ENCODE results near the gene RASGRF2. TPM values are rescaled to one million over a fixed set of nuclear protein-coding genes. Genes with fewer than 3 reads are reported as not detected.

The RASGRF2 gene
- total RNA-seq, 1 experiment from 2014 or later: 19.4 TPM

- Histone ChIP-seq H3K27me3 (ENCODE audit: low read length) (no peaks in the 10 kb centered on the region), H2AFZ (ENCODE audit: low read length) (peak overlapping the region; percentile 6; the same call in 1 of the 2 replicates), H3K4me3 (ENCODE audit: low read length) (peak overlapping the region; percentile 24), H3K9ac (ENCODE audit: low read length) (peak overlapping the region; percentile 27), H3K4me2 (ENCODE audit: low read depth, low read length, poor library complexity, severe bottlenecking) (peak overlapping the region; percentile 69), H3K36me3 (ENCODE audit: insufficient read depth, low read length) (no peaks in the 10 kb centered on the region), H3K9me3 (ENCODE audit: low read length) (no peaks in the 10 kb centered on the region), H3K79me2 (ENCODE audit: low read length) (peaks cover 18% of the 10 kb centered on the region), H4K20me1 (ENCODE audit: insufficient read depth, low read depth, low read length) (no peaks in the 10 kb centered on the region), H3K27ac (ENCODE audit: low read length) (peak overlapping the region; percentile 81), H3K9me2 (replicated peaks; ENCODE audit: insufficient read depth, low read length) (no peaks in the 10 kb centered on the region), H3K4me1 (ENCODE audit: low read length) (peaks cover 85% of the 10 kb centered on the region)
- peak; percentile 78 for DNase-seq
Measured at GRCh38 chr5:80978772-80979317, 18.7 kb downstream of the RASGRF2 start.

DNA sequence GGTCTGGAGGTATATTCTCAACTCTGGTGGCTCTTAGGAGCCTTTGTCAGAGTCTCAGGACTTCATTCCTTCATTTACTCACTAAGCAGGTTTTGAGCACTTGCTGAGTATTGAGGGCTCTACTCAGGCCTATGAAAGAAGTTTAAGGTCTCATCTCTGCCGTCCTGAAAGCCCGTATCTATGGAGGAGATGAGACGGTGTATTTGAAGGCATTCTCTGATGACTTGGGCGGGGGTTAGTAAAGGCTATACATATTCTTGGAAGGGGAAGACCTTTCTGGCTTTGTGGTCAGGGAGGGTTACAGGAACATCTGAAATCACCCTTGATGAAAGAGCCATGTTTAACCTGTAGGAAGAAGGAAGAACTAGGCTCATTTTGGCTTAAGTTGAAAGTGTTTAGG lies 21.9 kb downstream of the RASGRF2 start:
- no peaks in the 10 kb centered on the region for H3K27me3 ChIP-seq (ENCODE audit: low read length)
- H3K9ac ChIP-seq (ENCODE audit: low read length): no peak overlapping the region
- H3K4me3 ChIP-seq (ENCODE audit: low read length): no peak overlapping the region
- 0 out of 2 replicates have a peak overlapping the region, but pooled peaks have one; percentile 10 for H2AFZ ChIP-seq (ENCODE audit: low read length)
- H3K27ac ChIP-seq (ENCODE audit: low read length): peak overlapping the region; percentile 38
- H4K20me1 ChIP-seq (ENCODE audit: insufficient read depth, low read depth, low read length): no peaks in the 10 kb centered on the region
- peaks cover 3% of the 10 kb centered on the region; the same call in 1 of the 2 replicates for H3K79me2 ChIP-seq (ENCODE audit: low read length)
- H3K9me3 ChIP-seq (ENCODE audit: low read length): no peaks in the 10 kb centered on the region
- H3K36me3 ChIP-seq (ENCODE audit: insufficient read depth, low read length): no peaks in the 10 kb centered on the region
- H3K4me1 ChIP-seq (ENCODE audit: low read length): peaks cover 78% of the 10 kb centered on the region
- no peak for DNase-seq
- H3K4me2 ChIP-seq (ENCODE audit: low read depth, low read length, poor library complexity, severe bottlenecking): no peak overlapping the region
- no peaks in the 10 kb centered on the region for H3K9me2 ChIP-seq (replicated peaks; ENCODE audit: insufficient read depth, low read length)

DNA sequence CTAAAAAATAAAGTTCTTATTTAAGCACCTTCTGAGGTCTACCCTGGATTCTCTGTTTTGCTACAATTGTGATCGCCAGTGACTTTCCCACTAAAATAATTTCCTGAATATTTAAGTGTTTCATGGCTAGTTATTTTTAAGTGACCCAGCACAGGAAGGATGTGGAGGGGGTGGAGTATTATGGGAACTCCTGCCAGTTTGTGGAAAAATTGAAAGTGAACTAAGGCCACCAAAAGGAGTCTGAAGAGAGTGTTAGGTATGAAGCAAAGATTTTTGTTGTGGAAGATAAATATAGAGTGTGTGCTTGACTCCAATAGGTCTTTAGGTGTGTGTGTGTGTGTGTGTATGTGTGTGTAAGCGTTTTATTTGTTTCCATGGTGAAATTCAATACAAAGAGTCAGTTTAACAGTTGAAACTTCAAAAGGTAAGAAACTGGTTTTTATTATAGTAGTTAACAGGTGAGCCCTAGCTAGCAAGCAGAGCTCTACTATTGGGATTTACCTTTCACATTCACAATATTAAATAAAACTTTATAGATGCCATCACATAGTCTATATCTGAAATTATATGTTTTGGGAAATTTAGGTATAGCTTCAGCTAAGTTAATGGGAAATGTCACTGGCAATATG lies 25.6 kb downstream of the RASGRF2 start:
- H3K36me3 ChIP-seq (ENCODE audit: insufficient read depth, low read length): no peaks in the 10 kb centered on the region
- no peak overlapping the region for H2AFZ ChIP-seq (ENCODE audit: low read length)
- H3K9ac ChIP-seq (ENCODE audit: low read length): no peak overlapping the region
- H3K4me1 ChIP-seq (ENCODE audit: low read length): peaks cover 81% of the 10 kb centered on the region
- H3K27ac ChIP-seq (ENCODE audit: low read length): peak overlapping the region; percentile 98
- no peaks in the 10 kb centered on the region for H3K27me3 ChIP-seq (ENCODE audit: low read length)
- no peak for DNase-seq
- H3K4me3 ChIP-seq (ENCODE audit: low read length): no peak overlapping the region
- no peaks in the 10 kb centered on the region for H3K9me3 ChIP-seq (ENCODE audit: low read length)
- no peak overlapping the region for H3K4me2 ChIP-seq (ENCODE audit: low read depth, low read length, poor library complexity, severe bottlenecking)
- H3K79me2 ChIP-seq (ENCODE audit: low read length): no peaks in the 10 kb centered on the region
- no peaks in the 10 kb centered on the region for H3K9me2 ChIP-seq (replicated peaks; ENCODE audit: insufficient read depth, low read length)
- H4K20me1 ChIP-seq (ENCODE audit: insufficient read depth, low read depth, low read length): no peaks in the 10 kb centered on the region

- DNase-seq: no peak
- no peaks in the 10 kb centered on the region for H3K9me3 ChIP-seq (ENCODE audit: low read length)
- peak overlapping the region; percentile 98 for H3K27ac ChIP-seq (ENCODE audit: low read length)
- H3K4me1 ChIP-seq (ENCODE audit: low read length): peaks cover 81% of the 10 kb centered on the region
- H3K9ac ChIP-seq (ENCODE audit: low read length): no peak overlapping the region
- no peak overlapping the region for H3K4me2 ChIP-seq (ENCODE audit: low read depth, low read length, poor library complexity, severe bottlenecking)
- no peaks in the 10 kb centered on the region for H4K20me1 ChIP-seq (ENCODE audit: insufficient read depth, low read depth, low read length)
- H3K36me3 ChIP-seq (ENCODE audit: insufficient read depth, low read length): no peaks in the 10 kb centered on the region
- H3K9me2 ChIP-seq (replicated peaks; ENCODE audit: insufficient read depth, low read length): no peaks in the 10 kb centered on the region
- H2AFZ ChIP-seq (ENCODE audit: low read length): no peak overlapping the region
- H3K79me2 ChIP-seq (ENCODE audit: low read length): no peaks in the 10 kb centered on the region
- H3K27me3 ChIP-seq (ENCODE audit: low read length): no peaks in the 10 kb centered on the region
- H3K4me3 ChIP-seq (ENCODE audit: low read length): no peak overlapping the region
Measured at GRCh38 chr5:80986382-80986781, 26.2 kb downstream of the RASGRF2 start.

DNA sequence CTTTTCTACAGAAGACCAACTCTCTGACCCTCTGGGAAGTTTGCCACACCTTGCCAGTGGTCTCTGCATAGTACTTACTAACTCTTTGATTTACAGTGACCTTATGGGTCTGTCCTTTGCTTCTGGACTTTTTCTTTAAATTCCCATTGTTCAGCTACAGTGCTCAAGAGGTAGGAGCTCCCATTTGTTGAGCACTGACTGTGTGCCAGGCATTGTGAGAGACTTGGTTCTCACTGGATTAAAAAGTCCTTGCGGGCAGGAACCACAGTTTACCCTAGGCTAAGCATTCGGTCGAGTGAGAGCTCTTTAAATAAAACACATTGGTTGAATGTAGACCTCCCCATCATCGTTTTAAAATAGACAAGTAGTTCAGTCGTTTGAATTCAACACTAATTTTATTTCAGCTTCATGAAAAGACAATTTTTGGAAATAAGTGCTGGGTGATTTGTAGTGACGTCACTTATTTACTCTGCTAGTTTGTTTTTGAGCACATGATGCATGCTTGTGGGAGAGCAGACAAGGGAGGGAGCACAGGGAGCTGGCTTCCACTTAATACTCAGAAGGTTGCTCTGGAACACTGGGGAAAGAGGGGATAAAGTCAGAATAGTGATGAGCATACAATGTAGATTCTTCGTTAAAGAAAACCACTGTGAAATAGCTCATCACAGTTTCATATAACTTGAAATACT lies 27.1 kb downstream of the RASGRF2 start:
- peaks cover 84% of the 10 kb centered on the region for H3K4me1 ChIP-seq (ENCODE audit: low read length)
- no peaks in the 10 kb centered on the region for H3K9me3 ChIP-seq (ENCODE audit: low read length)
- 0 out of 2 replicates have a peak, but pooled peaks cover 2% of the 10 kb centered on the region for H3K79me2 ChIP-seq (ENCODE audit: low read length)
- no peaks in the 10 kb centered on the region for H3K27me3 ChIP-seq (ENCODE audit: low read length)
- H3K4me3 ChIP-seq (ENCODE audit: low read length): no peak overlapping the region
- no peak overlapping the region for H2AFZ ChIP-seq (ENCODE audit: low read length)
- peak overlapping the region; percentile 98 for H3K27ac ChIP-seq (ENCODE audit: low read length)
- no peaks in the 10 kb centered on the region for H3K9me2 ChIP-seq (replicated peaks; ENCODE audit: insufficient read depth, low read length)
- H3K4me2 ChIP-seq (ENCODE audit: low read depth, low read length, poor library complexity, severe bottlenecking): no peak overlapping the region
- H3K36me3 ChIP-seq (ENCODE audit: insufficient read depth, low read length): no peaks in the 10 kb centered on the region
- DNase-seq: no peak
- no peaks in the 10 kb centered on the region for H4K20me1 ChIP-seq (ENCODE audit: insufficient read depth, low read depth, low read length)
- no peak overlapping the region for H3K9ac ChIP-seq (ENCODE audit: low read length)

GRCh38 chr5:80988419-80988935 lies 28.3 kb downstream of the RASGRF2 start:
- peak overlapping the region; percentile 98 for H3K27ac ChIP-seq (ENCODE audit: low read length)
- H3K4me2 ChIP-seq (ENCODE audit: low read depth, low read length, poor library complexity, severe bottlenecking): peak overlapping the region; percentile 88
- H3K79me2 ChIP-seq (ENCODE audit: low read length): 0 out of 2 replicates have a peak, but pooled peaks cover 2% of the 10 kb centered on the region
- H3K9me3 ChIP-seq (ENCODE audit: low read length): no peaks in the 10 kb centered on the region
- peaks cover 90% of the 10 kb centered on the region for H3K4me1 ChIP-seq (ENCODE audit: low read length)
- peak overlapping the region; percentile 48 for H3K9ac ChIP-seq (ENCODE audit: low read length)
- no peaks in the 10 kb centered on the region for H3K9me2 ChIP-seq (replicated peaks; ENCODE audit: insufficient read depth, low read length)
- no peak overlapping the region for H3K4me3 ChIP-seq (ENCODE audit: low read length)
- peak; percentile 66 for DNase-seq
- no peak overlapping the region for H2AFZ ChIP-seq (ENCODE audit: low read length)
- no peaks in the 10 kb centered on the region for H4K20me1 ChIP-seq (ENCODE audit: insufficient read depth, low read depth, low read length)
- no peaks in the 10 kb centered on the region for H3K27me3 ChIP-seq (ENCODE audit: low read length)
- no peaks in the 10 kb centered on the region for H3K36me3 ChIP-seq (ENCODE audit: insufficient read depth, low read length)

DNA sequence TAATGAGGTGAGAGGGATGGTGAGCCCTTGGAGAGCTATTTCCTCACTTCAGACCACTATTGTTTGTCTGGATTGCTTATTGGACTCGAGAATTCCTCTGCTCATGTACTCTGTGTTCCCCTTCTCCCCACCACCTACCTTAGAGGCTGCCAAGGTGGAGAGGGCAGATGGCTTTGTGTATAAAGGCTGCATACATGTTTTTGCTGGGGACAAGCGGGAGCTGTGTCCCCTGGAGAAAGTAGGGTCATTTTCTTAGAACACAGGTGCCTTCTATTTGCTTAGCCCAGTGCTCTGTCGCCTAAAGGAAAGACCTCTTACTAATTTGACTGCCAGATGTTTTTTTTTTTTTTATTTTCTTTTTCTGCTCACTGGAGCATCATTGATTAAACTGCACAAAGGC lies 29.7 kb downstream of the RASGRF2 start:
- peak overlapping the region; percentile 98 for H3K27ac ChIP-seq (ENCODE audit: low read length)
- H3K27me3 ChIP-seq (ENCODE audit: low read length): no peaks in the 10 kb centered on the region
- no peaks in the 10 kb centered on the region for H3K9me3 ChIP-seq (ENCODE audit: low read length)
- H3K36me3 ChIP-seq (ENCODE audit: insufficient read depth, low read length): no peaks in the 10 kb centered on the region
- peak overlapping the region; percentile 67 for H3K4me3 ChIP-seq (ENCODE audit: low read length)
- H3K9ac ChIP-seq (ENCODE audit: low read length): peak overlapping the region; percentile 82
- H4K20me1 ChIP-seq (ENCODE audit: insufficient read depth, low read depth, low read length): no peaks in the 10 kb centered on the region
- H3K4me1 ChIP-seq (ENCODE audit: low read length): peaks cover 92% of the 10 kb centered on the region
- H3K79me2 ChIP-seq (ENCODE audit: low read length): 0 out of 2 replicates have a peak, but pooled peaks cover 2% of the 10 kb centered on the region
- no peaks in the 10 kb centered on the region for H3K9me2 ChIP-seq (replicated peaks; ENCODE audit: insufficient read depth, low read length)
- peak; percentile 88 for DNase-seq
- peak overlapping the region; percentile 88 for H3K4me2 ChIP-seq (ENCODE audit: low read depth, low read length, poor library complexity, severe bottlenecking)
- H2AFZ ChIP-seq (ENCODE audit: low read length): 0 out of 2 replicates have a peak overlapping the region, but pooled peaks have one; percentile 19

DNA sequence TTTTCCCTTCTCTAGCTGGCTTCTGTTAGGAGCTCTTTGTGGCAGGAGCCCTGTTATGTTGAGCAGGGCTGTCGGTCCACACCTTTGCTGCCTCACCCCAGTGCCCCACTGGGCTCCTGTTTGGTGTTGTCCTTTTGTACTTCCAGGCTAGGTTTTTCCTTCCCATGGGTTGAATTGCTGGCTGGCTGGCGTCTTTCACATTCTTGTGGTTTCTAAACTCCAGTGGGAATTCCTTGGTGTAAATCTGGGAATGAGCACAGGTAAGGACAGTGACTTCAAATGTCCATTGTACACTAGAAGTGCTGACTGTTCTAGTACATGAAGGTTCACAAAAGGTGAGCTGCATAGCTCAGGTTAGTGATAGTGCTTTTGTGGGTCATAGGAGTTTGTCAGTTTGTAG lies 30.4 kb downstream of the RASGRF2 start:
- H3K4me1 ChIP-seq (ENCODE audit: low read length): peaks cover 91% of the 10 kb centered on the region

More for the DNA sequence above, 30.4 kb downstream of the RASGRF2 start:
- Histone ChIP-seq H2AFZ (ENCODE audit: low read length) (peak overlapping the region; percentile 19; the same call in 1 of the 2 replicates), H3K36me3 (ENCODE audit: insufficient read depth, low read length) (no peaks in the 10 kb centered on the region), H3K27me3 (ENCODE audit: low read length) (no peaks in the 10 kb centered on the region), H3K9me2 (replicated peaks; ENCODE audit: insufficient read depth, low read length) (no peaks in the 10 kb centered on the region), H3K27ac (ENCODE audit: low read length) (peak overlapping the region; percentile 98), H3K9me3 (ENCODE audit: low read length) (no peaks in the 10 kb centered on the region), H4K20me1 (ENCODE audit: insufficient read depth, low read depth, low read length) (no peaks in the 10 kb centered on the region), H3K9ac (ENCODE audit: low read length) (peak overlapping the region; percentile 82), H3K79me2 (ENCODE audit: low read length) (0 out of 2 replicates have a peak, but pooled peaks cover 2% of the 10 kb centered on the region), H3K4me2 (ENCODE audit: low read depth, low read length, poor library complexity, severe bottlenecking) (peak overlapping the region; percentile 88), H3K4me3 (ENCODE audit: low read length) (peak overlapping the region; percentile 67)
- DNase-seq: peak; percentile 66
